Measurements from ENCODE around the gene CBARP. TPM values are rescaled to one million over a fixed set of nuclear protein-coding genes. Genes with fewer than 3 reads are reported as not detected.

The CBARP gene
- total and polyA plus RNA-seq, 7 donors: 0.41 to 19.0 (median 0.88) TPM

DNA sequence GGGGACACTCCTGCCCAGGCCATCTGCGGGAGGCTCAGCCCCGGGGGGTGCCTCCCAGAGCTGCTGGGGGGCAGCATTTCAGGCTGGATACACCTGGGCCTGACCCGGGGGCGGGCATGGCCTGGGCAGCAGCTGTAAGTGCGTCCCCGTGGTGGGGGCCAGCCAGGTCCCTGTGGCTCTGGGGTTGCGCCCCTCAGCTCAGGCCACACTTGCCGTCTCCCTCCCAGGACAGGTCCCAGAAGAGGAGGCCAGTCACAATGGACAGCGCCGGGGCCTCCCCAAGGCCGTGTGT lies 11.6 kb downstream of the CBARP start:
- Histone ChIP-seq H3K36me3 (ENCODE audit: insufficient read depth in 1 of 2, low read depth in 1 of 2) (peaks cover 0 to 62% of the 10 kb centered on the region in 2 donors), H3K4me1 (peaks cover 24% of the 10 kb centered on the region), H3K27ac (no peak overlapping the region), H3K4me3 (no peak overlapping the region), H3K27me3 (ENCODE audit: insufficient read depth in 3 of 3, low read length in 2 of 3) (no peaks in the 10 kb centered on the region), H3K9me3 (no peaks in the 10 kb centered on the region)
- TF ChIP-seq, protein P1, sequence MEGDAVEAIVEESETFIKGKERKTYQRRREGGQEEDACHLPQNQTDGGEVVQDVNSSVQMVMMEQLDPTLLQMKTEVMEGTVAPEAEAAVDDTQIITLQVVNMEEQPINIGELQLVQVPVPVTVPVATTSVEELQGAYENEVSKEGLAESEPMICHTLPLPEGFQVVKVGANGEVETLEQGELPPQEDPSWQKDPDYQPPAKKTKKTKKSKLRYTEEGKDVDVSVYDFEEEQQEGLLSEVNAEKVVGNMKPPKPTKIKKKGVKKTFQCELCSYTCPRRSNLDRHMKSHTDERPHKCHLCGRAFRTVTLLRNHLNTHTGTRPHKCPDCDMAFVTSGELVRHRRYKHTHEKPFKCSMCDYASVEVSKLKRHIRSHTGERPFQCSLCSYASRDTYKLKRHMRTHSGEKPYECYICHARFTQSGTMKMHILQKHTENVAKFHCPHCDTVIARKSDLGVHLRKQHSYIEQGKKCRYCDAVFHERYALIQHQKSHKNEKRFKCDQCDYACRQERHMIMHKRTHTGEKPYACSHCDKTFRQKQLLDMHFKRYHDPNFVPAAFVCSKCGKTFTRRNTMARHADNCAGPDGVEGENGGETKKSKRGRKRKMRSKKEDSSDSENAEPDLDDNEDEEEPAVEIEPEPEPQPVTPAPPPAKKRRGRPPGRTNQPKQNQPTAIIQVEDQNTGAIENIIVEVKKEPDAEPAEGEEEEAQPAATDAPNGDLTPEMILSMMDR (IDR thresholded peaks at IDR 0.05): no peak
- ATAC-seq (no peak), DNase-seq (no peak)
- 90 to 94% (median 93%) methylated on average over 9 to 11 of the region's 11 CpGs for WGBS, 3 donors
- intact Hi-C loops (cut with DNase I): no loop called here

DNA sequence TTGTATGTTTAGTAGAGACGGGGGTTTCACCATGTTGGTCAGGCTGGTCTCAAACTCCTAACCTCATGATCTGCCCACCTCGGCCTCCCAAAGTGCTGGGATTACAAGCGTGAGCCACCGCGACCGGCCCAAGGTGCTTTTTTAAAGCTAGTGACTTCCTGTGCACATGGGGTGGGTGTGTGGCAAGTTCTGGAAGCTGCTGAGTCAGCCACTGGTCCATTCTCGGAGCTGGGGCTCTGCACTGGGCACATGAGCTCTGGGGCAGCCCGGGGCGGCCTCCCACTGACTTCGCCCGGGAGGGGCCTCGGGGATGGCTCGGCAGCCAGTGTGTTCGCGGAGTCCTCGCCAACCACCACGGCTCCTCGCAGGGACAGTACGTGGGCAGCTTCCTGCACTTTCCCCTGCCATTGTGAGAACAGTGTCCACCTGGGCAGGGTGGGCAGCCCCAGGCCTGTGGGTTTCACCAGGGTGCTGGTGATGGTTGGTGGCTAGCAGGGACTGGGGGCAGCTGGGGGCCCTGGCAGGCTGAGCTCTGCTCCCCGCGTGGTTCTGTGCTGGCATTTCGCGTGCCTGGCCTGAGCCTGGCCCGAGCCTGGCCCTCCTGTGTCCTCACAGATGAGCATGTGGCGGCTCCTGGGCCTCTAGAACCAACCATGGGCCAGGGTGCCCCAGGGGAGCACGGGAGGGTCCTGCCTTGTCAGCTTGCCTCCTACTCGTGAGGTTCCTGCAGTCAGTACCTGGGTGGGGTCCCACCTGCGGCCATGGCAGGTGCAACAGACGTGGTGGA lies 12.2 kb downstream of the CBARP start:
- TF ChIP-seq, protein P1 (IDR thresholded peaks at IDR 0.05): no peak
- Histone ChIP-seq H3K4me1 (peaks cover 29% of the 10 kb centered on the region), H3K36me3 (ENCODE audit: insufficient read depth in 1 of 2, low read depth in 1 of 2) (peaks cover 0 to 68% of the 10 kb centered on the region in 2 donors), H3K9me3 (no peaks in the 10 kb centered on the region), H3K4me3 (no peak overlapping the region), H3K27ac (no peak overlapping the region), H3K27me3 (ENCODE audit: insufficient read depth in 3 of 3, low read length in 2 of 3) (no peaks in the 10 kb centered on the region)
- no peak for DNase-seq
- ATAC-seq: no peak
- 83 to 90% (median 90%) methylated on average over 28 to 29 of the region's 29 CpGs for WGBS, 3 donors
- intact Hi-C loops (cut with DNase I): no loop called here

DNA sequence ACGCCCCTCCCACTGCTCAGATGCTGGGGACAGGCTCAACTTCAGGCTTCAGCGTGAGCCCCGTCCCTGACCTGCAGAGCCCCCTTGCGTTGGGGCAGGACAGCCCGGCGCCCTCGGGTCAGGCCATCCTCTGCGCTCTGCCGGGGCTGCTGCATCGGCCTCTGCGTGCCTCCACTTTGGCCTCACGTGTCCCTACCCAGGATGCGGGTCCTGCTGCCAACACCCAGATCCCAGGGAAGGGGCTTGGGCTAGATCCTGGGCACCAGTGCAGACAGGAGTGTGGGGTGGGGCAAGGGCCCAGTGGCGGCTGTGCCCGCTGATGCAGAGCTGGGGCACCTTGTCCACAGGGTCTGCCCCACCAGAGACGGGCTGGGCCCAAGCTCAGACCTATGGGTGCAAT lies 13.0 kb downstream of the CBARP start:
- H3K36me3 ChIP-seq (ENCODE audit: insufficient read depth in 1 of 2, low read depth in 1 of 2): peaks cover 0 to 76% of the 10 kb centered on the region in 2 donors
- peaks cover 33% of the 10 kb centered on the region for H3K4me1 ChIP-seq
- no peaks in the 10 kb centered on the region for H3K27me3 ChIP-seq (ENCODE audit: insufficient read depth in 3 of 3, low read length in 2 of 3)
- ATAC-seq: no peak
- intact Hi-C loops (cut with DNase I): no loop called here
- DNase-seq: no peak
- H3K9me3 ChIP-seq: no peaks in the 10 kb centered on the region
- TF ChIP-seq, protein P1 (IDR thresholded peaks at IDR 0.05): no peak
- H3K27ac ChIP-seq: no peak overlapping the region
- WGBS, 3 donors: 85 to 91% (median 86%) methylated on average over 14 to 16 of the region's 16 CpGs
- H3K4me3 ChIP-seq: no peak overlapping the region

DNA sequence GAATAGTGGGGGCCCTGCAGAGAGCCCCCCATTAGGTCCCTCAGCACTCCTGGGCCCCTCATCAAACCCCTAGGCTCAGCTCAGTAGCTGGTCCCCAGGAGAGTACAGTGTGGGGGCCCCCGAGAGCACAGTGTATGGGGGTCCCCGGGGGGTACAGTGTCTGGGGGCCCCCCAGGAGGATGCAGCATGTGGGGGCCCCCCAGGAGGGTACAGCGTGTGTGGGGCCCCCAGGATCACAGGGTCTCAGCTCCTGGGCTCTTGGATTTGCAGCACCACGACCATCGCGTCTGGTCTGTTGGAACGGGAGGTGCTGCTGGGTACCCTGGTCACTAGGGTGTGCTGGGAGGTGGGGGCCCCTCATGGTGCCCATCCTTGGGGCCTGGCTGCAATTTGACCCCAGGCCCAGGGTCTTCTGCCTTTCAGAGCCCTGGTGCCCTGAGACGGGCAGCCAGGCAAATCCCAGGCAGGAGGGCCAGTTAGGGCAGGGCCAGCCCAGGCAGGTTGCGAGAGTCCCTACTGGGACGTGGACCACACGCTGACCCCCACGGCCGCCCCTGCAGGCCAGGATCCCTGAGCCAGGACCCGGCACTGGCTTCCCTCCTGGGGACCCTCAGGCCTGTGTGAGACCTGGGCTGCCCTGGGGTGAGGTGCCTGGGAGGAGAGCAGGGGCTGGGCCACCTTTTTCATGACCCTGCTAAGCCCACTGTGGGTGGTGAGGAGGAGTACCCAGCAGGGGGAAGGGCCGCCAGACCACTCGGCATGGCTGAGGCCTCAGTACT lies 13.6 kb downstream of the CBARP start:
- H3K4me1 ChIP-seq: peaks cover 37% of the 10 kb centered on the region
- no peak for DNase-seq
- H3K36me3 ChIP-seq (ENCODE audit: insufficient read depth in 1 of 2, low read depth in 1 of 2): peaks cover 0 to 77% of the 10 kb centered on the region in 2 donors
- no peak for ATAC-seq
- intact Hi-C loops (cut with DNase I): no loop called here
- WGBS, 3 donors: 87 to 92% (median 89%) methylated on average over 14 to 16 of the region's 16 CpGs
- H3K9me3 ChIP-seq: no peaks in the 10 kb centered on the region
- TF ChIP-seq, protein P1 (IDR thresholded peaks at IDR 0.05): no peak
- H3K4me3 ChIP-seq: no peak overlapping the region
- H3K27me3 ChIP-seq (ENCODE audit: insufficient read depth in 3 of 3, low read length in 2 of 3): no peaks in the 10 kb centered on the region
- H3K27ac ChIP-seq: no peak overlapping the region

Data from psoas muscle (tissue), 8 donors.